ENCODE results near the gene FCRL6.

The FCRL6 gene

DNA sequence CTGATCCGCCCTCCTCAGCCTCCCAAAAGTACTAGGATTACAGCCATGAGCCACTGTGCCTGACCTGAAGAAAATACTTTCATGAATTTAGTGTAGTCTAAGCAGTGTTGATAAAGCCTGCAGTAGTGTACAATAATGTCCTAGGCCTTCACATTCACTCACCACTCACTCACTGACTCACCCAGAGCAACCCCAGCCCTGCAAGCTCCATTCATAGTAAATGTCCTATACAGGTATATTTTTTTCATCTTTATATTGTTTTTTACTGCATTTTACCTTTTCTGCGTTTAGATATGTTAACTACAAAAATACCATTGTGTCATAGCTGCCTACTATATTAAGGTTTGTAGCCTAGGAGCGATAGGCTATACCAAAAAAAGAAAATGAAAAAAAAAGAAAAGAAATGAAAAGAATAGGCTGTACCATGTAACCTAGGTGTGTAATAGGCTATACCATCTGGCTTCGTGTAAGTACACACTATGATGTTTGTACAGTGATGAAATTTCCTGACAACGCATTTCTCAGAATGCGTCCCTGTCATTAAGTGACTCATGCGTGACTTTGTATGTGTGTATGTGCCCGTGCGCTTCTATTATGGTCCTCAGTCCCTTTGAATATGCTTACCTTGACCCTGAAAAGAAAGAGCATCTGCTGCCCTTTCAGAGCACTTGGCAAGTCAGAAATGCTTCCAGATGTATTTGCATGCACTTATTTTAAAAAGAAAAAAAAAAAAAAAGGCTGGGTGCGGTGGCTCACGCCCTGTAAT lies 15.3 kb downstream of the FCRL6 start:
- DNase-seq (ENCODE audit: low read depth) = no peak
- H3K4me3 ChIP-seq (ENCODE audit: low read length) = no peak overlapping the region
- TF ChIP-seq, protein P1, sequence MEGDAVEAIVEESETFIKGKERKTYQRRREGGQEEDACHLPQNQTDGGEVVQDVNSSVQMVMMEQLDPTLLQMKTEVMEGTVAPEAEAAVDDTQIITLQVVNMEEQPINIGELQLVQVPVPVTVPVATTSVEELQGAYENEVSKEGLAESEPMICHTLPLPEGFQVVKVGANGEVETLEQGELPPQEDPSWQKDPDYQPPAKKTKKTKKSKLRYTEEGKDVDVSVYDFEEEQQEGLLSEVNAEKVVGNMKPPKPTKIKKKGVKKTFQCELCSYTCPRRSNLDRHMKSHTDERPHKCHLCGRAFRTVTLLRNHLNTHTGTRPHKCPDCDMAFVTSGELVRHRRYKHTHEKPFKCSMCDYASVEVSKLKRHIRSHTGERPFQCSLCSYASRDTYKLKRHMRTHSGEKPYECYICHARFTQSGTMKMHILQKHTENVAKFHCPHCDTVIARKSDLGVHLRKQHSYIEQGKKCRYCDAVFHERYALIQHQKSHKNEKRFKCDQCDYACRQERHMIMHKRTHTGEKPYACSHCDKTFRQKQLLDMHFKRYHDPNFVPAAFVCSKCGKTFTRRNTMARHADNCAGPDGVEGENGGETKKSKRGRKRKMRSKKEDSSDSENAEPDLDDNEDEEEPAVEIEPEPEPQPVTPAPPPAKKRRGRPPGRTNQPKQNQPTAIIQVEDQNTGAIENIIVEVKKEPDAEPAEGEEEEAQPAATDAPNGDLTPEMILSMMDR (conservative IDR thresholded peaks at IDR 0.05; ENCODE audit: low read depth, low read length) = no peak

DNA sequence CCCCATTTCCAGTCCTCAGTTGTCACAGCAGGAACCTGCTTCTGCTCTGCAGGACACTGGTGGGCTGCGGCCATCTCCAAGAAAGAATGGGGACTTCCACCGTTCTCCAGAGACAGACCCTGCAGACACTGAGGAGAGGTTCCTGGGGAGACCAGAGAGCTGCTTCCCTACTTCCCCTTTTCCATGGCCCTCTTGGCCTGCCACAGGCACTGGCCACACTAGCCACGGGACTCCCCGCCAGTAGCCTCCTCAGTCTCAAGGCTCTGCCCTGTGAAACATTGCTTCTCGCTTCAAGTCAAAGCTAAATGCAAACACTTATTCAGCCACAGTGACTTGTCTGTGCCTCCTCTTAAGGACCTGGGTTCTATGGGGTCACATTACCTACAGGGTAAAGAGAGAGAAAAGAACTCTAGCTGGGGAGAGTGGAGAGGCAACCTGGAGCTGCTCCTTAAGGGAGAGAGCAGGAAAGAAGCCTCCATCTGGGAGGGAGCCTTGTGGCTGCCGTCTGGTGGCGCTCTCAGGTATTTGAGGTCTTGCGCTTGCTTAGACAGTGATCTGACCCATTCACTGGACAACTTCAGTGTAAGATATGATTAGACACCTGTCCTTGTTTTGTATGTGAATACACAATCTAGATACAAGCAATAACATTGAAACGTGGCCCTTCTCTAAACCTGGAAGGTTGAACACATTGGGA lies 19.2 kb downstream of the FCRL6 start:
- H3K4me3 ChIP-seq (ENCODE audit: low read length) = no peak overlapping the region
- no peak for DNase-seq (ENCODE audit: low read depth)
- TF ChIP-seq, protein P1 (conservative IDR thresholded peaks at IDR 0.05; ENCODE audit: low read depth, low read length) = no peak

DNA sequence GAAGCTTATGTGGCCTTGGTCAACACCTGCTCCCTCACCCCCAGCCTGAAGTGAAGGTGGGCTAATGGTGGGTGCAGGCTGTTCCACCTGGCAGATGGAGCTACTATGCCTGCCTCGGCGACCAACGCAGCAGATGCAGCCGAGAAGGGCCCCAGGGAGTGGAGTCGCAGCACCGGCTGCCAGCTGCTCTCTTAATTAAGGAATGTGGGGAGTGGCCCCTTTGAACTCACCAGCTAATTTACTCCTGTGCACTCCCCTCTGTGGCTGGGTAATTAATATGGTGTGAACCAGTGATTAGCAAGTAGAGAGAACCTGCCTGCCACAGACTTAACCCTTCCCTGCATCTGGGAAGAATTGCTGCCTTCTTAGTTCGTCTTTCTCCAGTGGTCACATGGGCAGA lies 21.2 kb downstream of the FCRL6 start:
- TF ChIP-seq, protein P1 (conservative IDR thresholded peaks at IDR 0.05; ENCODE audit: low read depth, low read length) = no peak
- no peak for DNase-seq (ENCODE audit: low read depth)
- no peak overlapping the region for H3K4me3 ChIP-seq (ENCODE audit: low read length)

DNA sequence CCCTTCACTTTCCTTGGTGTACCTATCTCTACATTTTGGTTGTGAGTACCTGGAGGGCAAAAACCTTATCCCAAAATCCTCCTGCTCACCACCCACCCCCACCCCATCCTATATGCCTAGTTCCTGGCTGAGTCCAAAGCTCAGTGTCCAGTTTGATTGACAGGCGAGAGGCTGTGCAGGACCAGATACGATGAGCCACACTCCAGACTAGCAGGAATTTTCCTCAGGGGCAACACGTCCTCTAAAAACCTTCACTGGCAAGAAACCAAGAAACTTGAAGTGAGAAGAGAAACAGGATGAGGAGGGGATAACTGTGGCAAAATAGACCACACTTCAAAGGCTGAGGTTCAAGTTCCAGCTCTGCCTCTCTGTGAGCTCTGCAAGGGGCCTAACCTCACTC lies 23.4 kb downstream of the FCRL6 start:
- H3K4me3 ChIP-seq (ENCODE audit: low read length) = no peak overlapping the region
- no peak for DNase-seq (ENCODE audit: low read depth)
- TF ChIP-seq, protein P1 (conservative IDR thresholded peaks at IDR 0.05; ENCODE audit: low read depth, low read length) = no peak

DNA sequence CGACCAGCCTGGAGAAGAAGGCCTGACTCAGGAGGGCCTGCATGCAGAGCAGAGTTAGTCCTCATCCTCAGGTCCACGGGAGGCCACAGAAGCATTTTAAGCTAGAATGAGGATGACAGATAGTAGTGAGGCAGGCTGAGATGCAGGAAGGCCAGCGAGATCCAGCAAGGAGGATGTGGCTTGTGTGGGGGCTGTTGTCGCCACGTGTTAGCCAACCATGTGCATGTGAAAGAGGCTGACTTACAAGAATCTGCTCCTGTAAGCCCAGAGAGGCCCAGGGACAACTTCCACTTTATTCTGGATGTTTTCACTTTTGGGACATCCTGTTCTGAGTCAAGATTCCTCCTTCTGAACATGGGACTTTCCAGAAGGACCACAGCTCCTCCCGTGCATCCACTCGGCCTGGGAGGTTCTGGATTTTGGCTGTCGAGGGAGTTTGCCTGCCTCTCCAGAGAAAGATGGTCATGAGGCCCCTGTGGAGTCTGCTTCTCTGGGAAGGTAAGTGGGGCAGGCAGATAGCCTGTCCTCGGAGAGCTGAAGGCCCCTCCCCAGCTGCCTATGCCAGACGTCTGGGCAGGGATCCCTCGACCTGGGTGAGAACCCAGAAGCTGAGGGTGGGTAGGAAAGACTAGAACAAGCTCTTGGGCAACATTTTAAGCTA lies 24.4 kb downstream of the FCRL6 start, which contains the start of gene SLAMF8:
Gene SLAMF8 (plus strand): TSS at position 433 of the 661 bp plus-strand sequence. CDS start 26 bp downstream, at position 459.
- no peak within 1 kb of the TSS for H3K4me3 ChIP-seq (ENCODE audit: low read length)
- TF ChIP-seq, protein P1 (conservative IDR thresholded peaks at IDR 0.05; ENCODE audit: low read depth, low read length) = no peak
- no peak for DNase-seq (ENCODE audit: low read depth)

DNA sequence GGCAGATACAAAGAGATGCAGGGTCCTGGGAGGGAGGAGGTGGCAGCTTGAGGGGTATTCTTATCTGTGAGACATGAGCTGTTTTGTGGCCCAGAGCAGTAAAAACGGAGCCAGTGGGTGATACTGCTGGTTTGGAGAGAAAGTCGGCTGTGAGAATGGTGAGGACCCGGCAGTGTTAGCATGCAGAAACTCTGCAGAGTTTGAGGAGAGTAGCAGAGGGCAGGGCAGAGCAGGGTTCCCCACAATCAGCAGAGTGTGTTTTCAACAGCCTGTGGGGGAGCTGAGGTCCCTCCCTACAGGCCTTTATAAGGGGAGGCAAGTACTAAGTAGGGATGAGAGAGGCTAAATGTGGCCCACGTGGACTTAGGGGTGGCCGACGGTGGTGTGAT lies 24.9 kb downstream of the FCRL6 start:
- TF ChIP-seq, protein P1 (conservative IDR thresholded peaks at IDR 0.05; ENCODE audit: low read depth, low read length) = no peak
- no peak for DNase-seq (ENCODE audit: low read depth)
- no peak overlapping the region for H3K4me3 ChIP-seq (ENCODE audit: low read length)

Measured in retinal pigment epithelial cell (primary cell).